HG02970 (cell line): ENCODE data around the gene FGF19.

Experiments used
- ATAC-seq: cut with Tn5 transposase; IDR thresholded peaks from one replicate; pipeline ENCODE4 v1.9.1; 2021; ENCODE audit warnings: mild to moderate bottlenecking, moderate library complexity, moderate number of reproducible peaks; ENCODE audit not compliant: unreplicated experiment, low FRiP score

FGF19 gene

GRCh38 chr11:69718912-69719311, 15.1 kb upstream of the FGF19 start:
- no peak for ATAC-seq

- ATAC-seq = no peak
These were observed 14.3 kb upstream of the FGF19 start for GRCh38 chr11:69718147-69718546.

DNA sequence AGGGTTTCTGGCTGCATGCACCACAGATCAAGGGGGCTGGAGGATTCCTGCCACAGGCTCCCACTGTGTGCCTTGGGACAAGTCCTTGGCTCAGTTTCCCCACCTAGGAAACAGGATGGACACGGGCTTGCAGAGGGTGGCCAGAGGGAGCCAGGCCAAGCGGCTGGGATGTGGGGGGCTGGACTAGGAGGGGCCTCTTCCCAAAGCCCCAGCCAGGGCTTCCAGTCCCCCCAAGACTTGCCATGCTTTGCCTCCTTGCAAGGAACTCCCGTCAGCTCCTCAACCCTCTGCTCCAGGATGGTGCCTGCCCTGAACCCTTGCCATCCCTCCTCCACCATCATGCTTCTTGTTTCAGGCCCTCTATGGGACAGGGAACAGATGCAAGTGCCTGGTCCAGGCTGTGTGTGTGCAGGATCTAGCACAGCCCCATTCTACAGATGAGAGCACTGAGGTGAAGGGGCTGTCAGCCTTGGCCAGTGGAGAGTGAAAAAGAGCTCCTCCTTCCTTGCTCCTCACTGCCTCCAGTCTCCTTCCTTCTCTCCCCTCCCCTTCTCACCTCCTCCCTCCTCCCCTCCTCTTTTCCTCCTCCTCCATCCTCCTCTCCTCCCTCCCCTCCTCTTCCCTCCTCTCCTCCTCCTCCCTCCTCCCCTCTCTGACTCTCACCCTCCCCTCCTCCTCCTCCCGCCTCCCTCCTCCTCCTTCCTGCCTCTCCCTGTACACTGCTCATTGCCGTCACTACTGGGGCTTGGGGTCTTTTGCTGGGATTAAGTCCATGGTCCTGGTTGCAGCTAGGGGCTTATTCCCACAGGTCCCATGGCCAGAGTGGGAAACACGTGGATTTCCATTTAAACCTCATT, 13.3 kb upstream of the FGF19 start:
- ATAC-seq = no peak

DNA sequence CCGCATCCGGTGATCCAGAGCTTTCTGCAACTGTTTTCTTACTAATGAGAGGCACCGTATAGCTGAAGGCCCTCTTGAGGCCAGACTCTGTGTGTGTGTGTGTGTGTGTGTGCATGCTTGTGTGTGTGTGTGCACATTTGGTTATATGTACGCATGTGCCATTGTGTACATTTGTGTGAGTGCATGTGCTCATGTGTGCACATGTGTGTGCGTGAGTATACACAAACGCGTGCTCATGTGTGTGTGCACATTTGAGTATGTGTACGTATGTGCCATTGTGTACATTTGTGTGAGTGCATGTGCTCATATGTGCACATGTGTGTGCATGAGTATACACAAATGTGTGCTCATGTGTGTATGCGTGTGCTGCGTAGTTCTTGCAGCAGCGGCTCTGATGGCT, 12.3 kb upstream of the FGF19 start:
- ATAC-seq = no peak

DNA sequence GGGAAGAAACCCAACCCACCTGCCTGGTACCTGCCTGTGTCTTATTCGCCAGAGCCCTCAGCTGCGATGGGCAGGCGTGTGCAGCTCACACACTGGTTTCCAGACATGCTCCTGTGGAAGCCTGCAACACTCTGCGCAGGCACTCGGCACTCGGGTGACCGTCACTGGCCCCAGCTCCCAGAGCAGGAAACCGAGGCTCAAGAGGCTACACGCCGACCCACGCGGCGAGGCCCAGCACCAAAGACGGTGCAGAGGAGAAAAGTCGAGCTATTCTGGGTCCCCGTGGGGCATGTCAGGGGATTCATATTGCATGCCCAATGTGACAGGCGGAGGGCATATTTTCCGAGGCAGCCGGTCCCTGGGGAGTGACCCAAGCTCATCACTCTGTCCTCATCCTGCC, 11.6 kb upstream of the FGF19 start:
- no peak for ATAC-seq

GRCh38 chr11:69711822-69712801, 8.3 kb upstream of the FGF19 start:
- ATAC-seq = no peak

- ATAC-seq = no peak
These were observed 5.0 kb upstream of the FGF19 start for GRCh38 chr11:69708736-69709401.

GRCh38 chr11:69707176-69707575, 3.4 kb upstream of the FGF19 start:
- ATAC-seq = no peak

GRCh38 chr11:69705901-69706787, 2.3 kb upstream of the FGF19 start:
- no peak for ATAC-seq

DNA sequence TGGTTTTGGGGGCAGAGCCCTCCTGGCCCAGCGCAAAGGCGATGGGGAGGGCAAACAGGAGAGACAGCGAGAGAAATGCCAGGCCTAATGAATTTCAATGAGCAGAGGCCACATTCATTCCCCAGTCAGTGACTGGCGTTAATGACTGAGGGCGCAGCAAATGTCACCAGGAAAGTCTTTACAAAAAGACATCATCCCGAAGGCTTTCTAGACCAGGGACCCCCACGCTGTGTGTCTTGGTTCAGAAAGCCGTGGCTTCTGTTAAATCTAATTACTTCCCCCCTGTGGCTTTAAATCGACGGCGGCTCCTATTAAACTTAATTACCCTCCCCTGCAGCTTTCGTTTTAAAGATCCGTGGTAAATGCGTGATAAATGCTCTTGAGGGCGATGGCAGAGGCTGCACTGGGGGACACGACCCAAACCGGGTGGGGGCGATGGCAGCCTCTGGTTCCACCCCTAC, 1.6 kb upstream of the FGF19 start:
- no peak for ATAC-seq

DNA sequence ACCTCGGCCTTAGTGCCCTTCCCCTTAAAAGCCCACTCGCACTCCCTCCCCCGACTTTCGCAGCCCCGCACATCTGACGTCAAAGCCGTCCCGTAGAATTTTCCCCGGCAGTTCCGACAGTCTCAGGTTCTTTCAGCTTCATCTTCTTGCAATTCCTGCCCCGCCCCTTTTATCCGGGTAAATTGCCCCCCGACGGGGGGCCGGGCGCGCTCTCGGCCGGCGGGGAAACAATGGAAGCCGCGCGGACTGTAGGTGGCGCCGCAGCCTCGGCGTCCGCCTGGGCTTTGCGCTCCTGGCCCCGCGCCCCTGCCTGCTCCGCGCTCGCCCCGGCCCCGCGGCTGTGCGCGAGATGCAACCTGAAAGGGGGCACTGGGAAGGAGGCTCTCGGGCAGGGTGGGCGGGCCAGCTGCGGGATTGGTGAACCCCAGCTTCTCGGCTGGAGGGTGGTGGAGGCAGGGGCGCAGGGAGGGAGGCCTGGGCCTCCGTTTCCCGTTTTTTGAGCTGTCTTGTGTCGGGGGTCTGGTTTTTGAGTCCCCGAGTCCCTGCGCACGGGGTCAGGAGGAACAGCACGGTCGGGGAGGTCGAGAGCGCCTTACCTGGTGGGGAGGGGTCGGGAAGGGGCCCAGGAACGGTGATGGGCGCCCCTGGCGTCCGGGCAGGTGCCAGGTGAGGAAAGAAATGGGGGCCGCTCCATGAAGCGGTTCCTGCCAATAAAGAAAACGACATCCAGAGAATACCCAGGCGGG, 859 bp upstream of the FGF19 start:
- no peak for ATAC-seq

DNA sequence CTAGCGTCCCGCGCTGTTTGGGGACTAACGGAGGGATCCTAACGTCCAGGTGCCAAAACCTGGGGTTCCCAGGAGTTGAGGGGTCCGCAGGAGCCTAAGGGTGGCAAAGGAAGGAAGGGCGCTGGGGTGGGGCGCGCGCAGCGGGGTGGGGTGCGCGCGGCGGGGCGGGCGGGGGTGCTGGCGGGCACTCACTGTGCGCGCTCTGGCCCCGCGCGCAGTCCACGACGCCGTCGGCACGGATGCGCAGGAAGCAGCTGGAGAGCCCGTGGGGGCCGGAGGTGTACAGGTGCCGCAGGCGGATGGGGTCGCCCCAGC, 412 bp downstream of the FGF19 start:
- no peak for ATAC-seq

GRCh38 chr11:69702769-69703452, 911 bp downstream of the FGF19 start:
- no peak for ATAC-seq

DNA sequence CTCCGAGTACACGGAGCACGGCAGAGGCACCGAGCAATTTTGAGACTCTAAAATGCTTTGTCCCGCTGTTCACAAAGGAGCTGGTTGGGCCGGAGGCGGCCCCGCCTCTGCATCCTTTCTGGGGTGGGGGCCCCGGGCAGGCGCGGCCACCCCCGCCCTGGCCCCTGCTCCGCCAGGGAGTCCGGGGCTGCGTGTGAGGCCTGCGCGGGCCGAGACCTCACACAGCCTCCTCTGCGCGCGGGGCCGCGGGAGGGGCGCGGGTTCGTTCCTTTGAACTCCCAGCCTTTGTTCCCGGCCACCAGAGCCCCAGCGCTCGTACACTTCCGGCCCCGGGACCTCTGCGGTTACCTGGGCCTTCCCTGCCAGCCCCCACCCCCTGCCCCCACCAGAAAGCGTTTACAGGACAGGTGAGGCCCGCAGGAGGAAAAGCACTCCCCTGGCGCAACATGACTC, 1.6 kb downstream of the FGF19 start:
- ATAC-seq = no peak

DNA sequence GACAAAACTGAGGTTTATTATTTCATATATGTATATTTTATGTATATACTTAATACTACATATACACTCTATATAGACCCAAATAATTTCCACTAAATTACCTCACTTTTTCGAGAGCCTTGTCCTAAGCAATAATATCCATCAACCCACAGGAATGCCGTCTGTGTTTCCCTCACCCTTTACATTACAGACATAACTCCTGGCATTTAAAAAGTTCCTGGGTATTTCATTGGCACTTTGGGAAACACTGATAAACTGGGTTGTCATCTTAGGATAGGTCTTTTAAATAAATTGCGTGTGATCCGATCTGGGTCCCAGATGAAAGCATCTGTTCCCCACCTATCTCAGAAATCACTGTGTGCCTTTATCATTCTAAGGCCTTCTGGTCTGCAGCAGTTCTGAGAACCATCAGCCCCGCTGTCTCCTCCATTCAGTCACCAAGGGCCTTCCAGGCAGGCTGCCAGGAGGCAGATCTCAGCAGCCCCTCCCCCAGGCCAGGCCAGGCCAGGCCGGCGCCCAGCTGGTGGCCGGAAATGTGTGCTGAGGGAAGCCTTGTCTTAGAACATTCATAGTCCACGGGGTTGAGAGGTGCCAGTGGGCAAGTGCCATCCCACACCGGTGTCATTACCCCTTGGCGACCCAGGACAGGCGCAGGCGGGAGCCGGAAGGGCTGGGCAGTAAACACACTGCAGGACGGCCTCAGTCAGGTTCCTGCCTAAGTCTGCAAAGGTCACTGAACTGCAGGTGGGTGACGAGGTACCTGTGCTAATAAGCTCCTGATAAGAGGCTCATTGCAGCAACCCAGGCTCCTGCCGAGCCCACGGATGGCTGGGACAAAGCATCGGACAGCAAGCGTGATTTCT, 3.3 kb downstream of the FGF19 start:
- ATAC-seq = no peak

- ATAC-seq = no peak
These were observed 4.6 kb downstream of the FGF19 start for GRCh38 chr11:69699213-69699612.

DNA sequence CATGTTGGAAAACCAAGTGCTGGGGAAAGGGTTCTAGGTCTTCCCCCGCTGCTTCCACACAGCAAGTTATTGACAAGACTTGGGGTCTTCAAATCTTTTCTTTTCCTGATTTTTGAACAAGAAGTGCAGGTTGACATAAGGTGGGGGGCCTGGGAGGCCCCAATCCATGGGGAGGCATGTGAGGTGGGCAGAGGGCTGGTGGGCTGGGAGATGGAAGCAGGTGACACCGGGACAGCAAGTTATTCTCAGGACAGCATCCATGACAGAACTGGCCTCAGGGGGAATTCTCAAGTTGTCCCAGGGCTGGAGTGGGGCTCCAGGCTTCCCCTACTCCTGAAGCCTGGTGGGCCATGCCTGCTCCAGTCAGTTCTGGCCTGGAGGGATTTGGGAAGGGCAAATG, 5.5 kb downstream of the FGF19 start:
- no peak for ATAC-seq

DNA sequence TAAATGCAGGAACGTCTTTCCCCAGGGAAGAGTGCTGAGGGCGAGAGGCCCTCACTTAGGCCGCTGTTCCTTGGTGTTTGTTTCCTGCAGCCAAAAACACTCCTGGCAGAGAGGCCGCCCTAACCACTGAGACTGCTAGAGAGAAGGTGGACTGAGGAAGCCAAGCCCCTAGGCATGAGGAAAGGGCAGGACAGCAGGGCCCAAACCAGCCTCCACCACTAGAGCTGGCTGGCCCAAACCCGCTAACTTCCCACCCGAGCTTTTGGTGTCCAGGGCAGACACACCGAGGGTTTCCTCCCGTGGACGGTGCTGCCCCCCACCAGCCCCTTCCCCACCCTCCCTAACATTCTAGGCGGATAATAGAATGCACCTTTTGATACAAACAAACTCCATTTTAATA, 6.0 kb downstream of the FGF19 start:
- ATAC-seq = no peak
